ENCODE measurements around the gene PGP.
"Not testable (repeated sequence)": the region's sequence is repeated elsewhere in the genome, so short reads cannot be mapped to it uniquely, and the experiment has no call there.

Gene PGP

GRCh38 chr16:2214719-2214968 lies at the start of gene PGP:
PGP (minus strand) TSS chr16:2214840; CDS start chr16:2214777, 63 bp downstream.
- no peak for DNase-seq

- not testable (repeated sequence) for DNase-seq
Measured at GRCh38 chr16:2263026-2263425, 48.4 kb upstream of the PGP start.

- no peak for DNase-seq
Measured at GRCh38 chr16:2260250-2260649, 45.6 kb upstream of the PGP start.

GRCh38 chr16:2258530-2258929 lies 43.9 kb upstream of the PGP start:
- DNase-seq = not testable (repeated sequence)

- DNase-seq = no peak
Measured at GRCh38 chr16:2257726-2258125, 43.1 kb upstream of the PGP start.

- no peak for DNase-seq
Measured at GRCh38 chr16:2256531-2257140, 42.0 kb upstream of the PGP start.

GRCh38 chr16:2253293-2253692 lies 38.7 kb upstream of the PGP start:
- no peak for DNase-seq

- no peak for DNase-seq
Measured at GRCh38 chr16:2252806-2253148, 38.1 kb upstream of the PGP start.

GRCh38 chr16:2251296-2252111 lies 36.9 kb upstream of the PGP start, which contains the start of gene ECI1:
ECI1 (minus strand) TSS chr16:2251587; CDS start chr16:2251566, 21 bp downstream.
- DNase-seq = peak; percentile 88 to 89

- peak; percentile 59 to 62 for DNase-seq
Measured at GRCh38 chr16:2250652-2251295, 36.1 kb upstream of the PGP start.

- DNase-seq = no peak
Measured at GRCh38 chr16:2246301-2246885, 31.8 kb upstream of the PGP start.

- no peak for DNase-seq
Measured at GRCh38 chr16:2244926-2245795, 30.5 kb upstream of the PGP start.

- DNase-seq = no peak
Measured at GRCh38 chr16:2244301-2244700, 29.7 kb upstream of the PGP start.

GRCh38 chr16:2243781-2244180 lies 29.1 kb upstream of the PGP start:
- no peak for DNase-seq

GRCh38 chr16:2243031-2243528 lies 28.4 kb upstream of the PGP start:
- no peak for DNase-seq

- DNase-seq = no peak
Measured at GRCh38 chr16:2242598-2242997, 28.0 kb upstream of the PGP start.

GRCh38 chr16:2240331-2240730 lies 25.7 kb upstream of the PGP start:
- DNase-seq = not testable (repeated sequence)

- DNase-seq = no peak
Measured at GRCh38 chr16:2238838-2239675, 24.4 kb upstream of the PGP start.

- DNase-seq = no peak
Measured at GRCh38 chr16:2238150-2238837, 23.7 kb upstream of the PGP start.

- no peak for DNase-seq
Measured at GRCh38 chr16:2237493-2238149, 23.0 kb upstream of the PGP start.

GRCh38 chr16:2237102-2237482 lies 22.5 kb upstream of the PGP start:
- DNase-seq = no peak

Data from CD4-positive, alpha-beta T cell treated with Interleukin-4 for 1 hour (primary cell).